Right renal cortex interstitium (tissue), 3 donors: ENCODE results near the gene MPP2. TPM values are rescaled to one million over a fixed set of nuclear protein-coding genes. Genes with fewer than 3 reads are reported as not detected.
"Not testable (repeated sequence)": the region's sequence is repeated elsewhere in the genome, so short reads cannot be mapped to it uniquely, and the experiment has no call there.

Experiments
- DNase-seq, 3 donors: peaks; one replicate each; pipeline ENCODE4 v3.0.0-alpha.2; 2013; ENCODE audit warnings: low read depth in 3 of 3, low spot score in 2 of 3
- polyA plus RNA-seq, 3 donors: library from polyadenylated mRNA; unstranded; fragments of 120-200 nt; gene quantifications; one replicate each; pipeline ENCODE4 v1.2.1, GENCODE V29; 2013; ENCODE audit not compliant: insufficient read length in 3 of 3

The MPP2 gene
- polyA plus RNA-seq, 3 donors, result 5.6 to 5.9 (median 5.8) TPM

DNA sequence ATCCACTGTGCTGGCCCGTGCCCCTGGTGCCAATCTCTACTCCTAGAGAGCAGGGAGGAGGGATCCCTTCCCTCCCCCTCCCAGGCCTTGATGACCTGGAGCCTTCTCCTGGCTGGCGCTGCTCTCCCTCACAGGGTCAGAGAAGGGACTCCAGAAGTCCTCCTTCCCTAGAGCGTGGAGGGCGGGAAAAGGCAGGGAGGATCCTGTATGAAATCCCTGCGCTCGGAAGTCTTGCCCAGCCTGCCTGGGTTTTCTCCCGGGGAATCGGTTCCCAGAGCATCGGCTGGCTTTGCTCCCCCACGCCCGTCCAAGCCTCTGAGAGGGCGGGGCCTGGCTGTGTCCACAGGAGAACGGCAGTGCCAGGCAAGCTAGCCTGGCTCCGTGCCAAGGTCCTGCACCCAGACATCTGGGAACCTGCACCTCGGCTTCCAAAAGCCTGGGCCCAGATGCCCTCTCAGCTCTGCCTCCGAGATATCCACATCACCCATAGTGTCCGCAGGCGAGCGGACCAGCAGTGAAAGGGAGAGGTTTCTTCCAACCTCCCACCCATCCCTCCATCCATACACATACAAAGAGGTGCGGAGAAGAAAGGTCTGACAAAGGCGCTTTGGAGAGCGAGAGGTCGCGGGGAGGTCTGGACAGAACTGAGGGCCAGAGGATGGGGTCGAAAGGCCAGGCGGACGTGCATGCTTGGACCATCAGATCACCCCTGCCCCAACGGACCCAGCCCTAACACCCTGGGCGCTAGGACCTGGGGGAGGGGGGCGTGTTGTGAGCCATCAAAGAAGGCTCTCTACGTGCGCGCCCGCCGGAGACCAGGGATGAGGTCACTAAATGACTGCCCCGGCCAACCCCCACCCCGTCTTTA is 1.1 kb downstream of the MPP2 start:
- DNase-seq, result peak in 1 of 3 donors; percentile 70

GRCh38 chr17:43905400-43905984 is 1.8 kb downstream of the MPP2 start:
- DNase-seq, result no peak

DNA sequence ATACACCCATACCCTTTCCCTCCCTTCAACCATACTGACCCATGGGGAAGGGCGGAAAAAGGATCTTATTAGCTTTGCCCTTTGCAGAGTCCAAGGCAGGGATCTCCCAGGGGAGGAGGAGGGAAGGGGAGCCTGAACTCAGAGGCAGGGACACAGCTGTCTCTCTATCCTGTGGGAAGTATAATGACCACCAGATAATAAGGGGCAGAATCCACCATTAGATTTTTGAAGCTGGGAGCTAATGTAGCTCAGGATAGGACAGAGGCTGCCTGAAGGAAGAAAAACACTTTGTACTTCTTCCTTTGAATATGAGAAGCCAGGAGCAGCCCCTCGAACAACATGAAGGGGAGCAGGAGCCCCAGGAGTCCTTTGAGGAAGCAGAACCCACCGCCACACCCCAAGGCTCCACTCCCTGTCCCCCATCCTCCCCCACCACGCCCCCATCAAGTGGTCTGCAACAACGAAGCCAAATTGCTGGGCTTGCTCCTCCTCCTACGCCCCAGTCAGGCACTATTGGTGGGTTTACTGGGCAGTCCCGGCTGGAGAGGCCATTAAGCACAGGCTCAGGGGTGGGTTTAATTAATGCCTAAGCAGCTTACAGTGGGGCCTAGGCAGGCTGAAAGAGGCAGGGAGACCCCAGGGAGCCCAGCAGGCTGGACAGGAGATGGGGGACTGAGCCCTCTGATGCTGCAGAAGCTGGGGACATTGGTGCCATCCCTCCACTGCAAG is 5.3 kb downstream of the MPP2 start:
- DNase-seq, result no peak

DNA sequence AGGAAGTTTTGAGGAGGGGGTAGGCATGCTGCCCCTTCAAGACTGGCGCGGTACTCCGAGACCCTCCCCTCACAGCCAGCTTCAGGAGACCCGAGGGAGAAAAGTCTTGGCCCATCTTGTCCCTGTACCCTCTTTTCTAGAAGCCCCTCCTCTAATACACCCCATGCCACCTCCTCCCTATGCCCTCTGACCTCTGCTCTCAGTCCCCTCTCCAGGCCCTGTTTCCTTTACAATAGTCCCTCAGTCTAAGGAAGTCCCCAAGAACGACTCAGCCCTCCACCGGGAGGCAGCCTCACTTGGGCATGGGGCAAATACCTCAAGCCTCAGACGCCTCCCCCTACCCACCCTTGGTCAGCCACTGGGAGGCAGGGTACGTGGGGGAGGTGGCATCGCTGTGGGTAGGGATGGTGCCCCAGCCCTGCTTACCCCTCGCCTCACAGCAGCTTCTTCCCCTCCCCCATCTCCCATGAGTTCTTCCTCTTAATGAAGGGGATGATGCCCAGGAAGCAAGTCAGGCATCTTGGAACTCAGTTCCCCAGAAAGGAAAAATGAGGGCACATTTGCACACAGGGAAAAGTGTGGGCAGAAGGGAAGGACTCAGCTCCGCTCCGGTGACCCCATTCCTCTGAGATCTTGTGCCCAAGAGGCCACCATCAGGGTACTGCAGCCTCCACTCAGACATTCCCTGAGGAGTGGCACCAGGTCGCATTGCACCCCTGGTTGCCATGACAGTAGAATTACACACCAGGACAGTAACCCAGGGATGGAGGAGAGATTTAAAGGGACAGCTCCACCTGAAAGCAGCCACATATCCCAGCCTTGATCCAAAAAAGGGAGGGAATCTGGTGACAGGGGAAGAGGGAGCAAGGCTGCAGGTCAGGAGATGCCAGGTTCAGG is 6.2 kb downstream of the MPP2 start:
- no peak for DNase-seq

DNA sequence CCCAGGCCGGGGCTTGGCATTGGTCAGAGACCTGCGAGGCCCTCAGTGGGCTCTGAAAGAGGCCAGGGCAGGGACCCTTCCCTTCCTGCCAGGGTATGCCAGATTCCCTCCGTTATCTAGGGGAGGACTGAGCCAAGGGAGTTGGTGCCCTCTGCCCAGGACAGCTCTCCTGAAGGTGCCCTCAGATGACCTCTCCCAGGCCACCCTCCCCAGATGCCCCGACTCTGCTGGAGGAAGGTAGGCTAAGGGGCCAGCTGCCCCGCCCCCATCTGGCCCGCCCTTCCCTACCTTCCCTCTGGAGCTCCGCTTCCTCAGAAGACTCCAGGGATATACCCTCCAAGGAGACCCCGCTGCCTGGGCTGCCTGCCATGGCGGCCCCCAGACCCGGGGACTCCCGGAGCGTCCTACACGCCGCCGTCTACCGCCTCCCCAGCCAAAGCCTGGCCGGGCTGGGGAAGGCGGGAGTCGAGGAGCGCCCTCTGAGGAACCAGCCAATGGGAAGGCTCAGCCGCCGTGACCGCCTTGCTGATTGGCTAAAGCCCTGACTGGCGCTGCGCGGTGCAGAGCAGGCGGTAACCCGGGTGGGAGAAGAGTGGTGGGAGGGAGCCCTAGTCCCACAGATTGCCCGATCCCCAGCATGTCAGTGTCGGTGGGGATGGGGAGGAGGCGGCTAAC is 7.0 kb downstream of the MPP2 start:
- DNase-seq, result peak in 1 of 3 donors; percentile 79

- DNase-seq, result no peak
Observed at GRCh38 chr17:43898446-43898845, 8.9 kb downstream of the MPP2 start.

GRCh38 chr17:43897831-43898230 is 9.5 kb downstream of the MPP2 start:
- no peak for DNase-seq

DNA sequence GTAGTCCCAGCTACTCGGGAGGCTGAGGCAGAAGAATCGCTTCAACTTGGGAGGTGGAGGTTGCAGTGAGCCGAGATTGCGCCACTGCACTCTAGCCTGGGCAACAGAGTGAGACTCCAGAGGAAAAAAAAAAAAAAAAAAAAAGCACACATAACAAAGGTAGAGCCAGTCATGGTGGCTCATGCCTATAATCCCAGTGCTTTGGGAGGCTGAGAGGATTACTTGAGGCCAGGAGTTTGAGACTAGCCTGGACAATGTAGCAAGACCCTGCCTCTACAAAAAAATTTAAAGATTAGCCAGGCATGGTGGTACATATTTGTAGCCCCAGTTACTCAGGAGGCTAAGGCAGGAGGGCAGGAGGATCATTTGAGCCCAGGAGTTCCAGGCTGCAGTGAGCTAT is 12.8 kb downstream of the MPP2 start:
- DNase-seq, result not testable (repeated sequence)

GRCh38 chr17:43892647-43892952 is 14.7 kb downstream of the MPP2 start:
- DNase-seq, result no peak

- no peak for DNase-seq
Observed at GRCh38 chr17:43891851-43892646, 15.3 kb downstream of the MPP2 start.

GRCh38 chr17:43890240-43890639 is 17.1 kb downstream of the MPP2 start:
- no peak for DNase-seq

DNA sequence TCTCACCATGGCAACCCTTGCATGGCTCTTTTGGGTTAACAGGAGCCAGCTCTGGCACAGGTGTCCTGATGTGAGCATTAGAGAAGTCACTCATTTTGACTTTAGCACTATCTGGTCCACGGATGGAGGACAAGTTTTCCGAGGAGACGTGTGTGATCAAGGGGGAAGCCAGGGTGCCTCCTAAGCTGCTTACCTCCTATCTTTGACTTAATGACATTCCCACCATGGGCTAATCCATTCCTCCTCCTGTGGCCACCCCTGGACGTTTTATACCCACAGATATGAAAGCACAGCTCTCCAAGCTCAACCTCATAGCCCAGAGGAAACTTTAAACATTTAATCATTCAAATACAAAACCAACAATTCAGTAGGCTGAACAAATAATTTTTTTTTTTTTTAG is 18.8 kb downstream of the MPP2 start:
- DNase-seq, result no peak

- no peak for DNase-seq
Observed at GRCh38 chr17:43882761-43883415, 24.4 kb downstream of the MPP2 start.

DNA sequence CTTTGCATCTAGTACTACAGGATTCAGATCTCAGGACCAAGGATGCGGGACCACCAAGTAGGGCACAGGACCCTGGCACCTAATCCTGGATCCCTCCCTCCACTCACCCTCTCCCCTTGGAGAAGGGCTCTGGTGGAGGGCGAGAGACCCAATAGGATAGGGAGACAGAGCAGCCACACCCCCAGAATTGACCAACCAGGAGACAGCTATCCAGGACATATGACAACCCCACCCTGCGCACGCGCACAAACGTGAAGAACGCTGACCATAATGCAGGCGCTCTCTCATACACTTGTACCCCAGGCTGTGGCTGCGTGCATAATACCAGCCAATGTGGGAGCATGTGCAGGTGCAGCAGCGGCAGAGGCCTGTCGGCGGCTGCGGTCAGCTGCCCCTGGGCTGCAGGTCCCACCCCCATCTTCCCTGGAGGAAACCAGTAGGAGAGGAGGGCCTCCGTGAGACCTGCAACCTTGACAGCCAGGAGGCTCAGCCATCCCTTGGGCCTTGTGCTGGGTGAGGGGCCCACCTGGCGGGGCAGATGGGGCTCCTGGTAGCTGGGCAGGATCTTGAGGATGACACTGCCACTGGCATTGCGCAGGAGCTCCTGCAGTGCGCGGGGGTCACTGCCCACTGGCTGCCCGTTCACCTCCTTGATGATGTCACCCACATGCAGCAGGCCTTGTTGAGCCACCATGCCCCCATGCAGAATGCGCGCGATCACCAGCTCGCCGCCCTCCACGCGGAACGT is 25.4 kb downstream of the MPP2 start:
- no peak for DNase-seq

- no peak for DNase-seq
Observed at GRCh38 chr17:43881181-43881580, 26.2 kb downstream of the MPP2 start.

- DNase-seq, result peak; percentile 36 to 57 (median 49)
Observed at GRCh38 chr17:43880420-43880991, 26.8 kb downstream of the MPP2 start.

- DNase-seq, result no peak
Observed at GRCh38 chr17:43879723-43880419, 27.5 kb downstream of the MPP2 start.
